ENCODE data around the gene BHLHE23. TPM values are rescaled to one million over a fixed set of nuclear protein-coding genes. Genes with fewer than 3 reads are reported as not detected.
A peak's percentile ranks its signal among the peaks of the same experiment; 100 is the strongest.

The BHLHE23 gene
- polyA plus RNA-seq, 1 donor: not detected

DNA sequence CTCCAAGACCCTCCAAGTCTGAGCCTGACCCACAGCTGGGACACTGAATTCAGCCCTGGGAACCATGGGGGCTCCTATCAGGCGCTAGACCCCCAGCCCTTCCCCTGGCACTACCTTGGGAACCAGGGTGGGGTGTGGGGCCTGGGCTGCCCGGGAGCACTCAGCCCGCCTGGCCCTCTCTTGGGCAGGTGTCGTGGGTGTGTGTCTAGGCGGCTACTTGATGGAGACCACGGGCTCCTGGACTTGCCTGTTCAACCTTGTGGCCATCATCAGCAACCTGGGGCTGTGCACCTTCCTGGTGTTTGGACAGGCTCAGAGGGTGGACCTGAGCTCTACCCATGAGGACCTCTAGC is 39.6 kb downstream of the BHLHE23 start:
- no peak for DNase-seq
- no peaks in the 10 kb centered on the region for H3K4me1 ChIP-seq (ENCODE audit: control insufficient read depth, insufficient read depth, low read length)
- peaks cover 2% of the 10 kb centered on the region for H3K36me3 ChIP-seq (ENCODE audit: control insufficient read depth, insufficient read depth, low read length)
- no peak overlapping the region for H3K27ac ChIP-seq (ENCODE audit: low read length)
- peaks cover 15% of the 10 kb centered on the region for H3K27me3 ChIP-seq (ENCODE audit: control insufficient read depth, insufficient read depth, low read length)
- H3K4me3 ChIP-seq (ENCODE audit: low read length): no peak overlapping the region
- H3K9me3 ChIP-seq (ENCODE audit: control insufficient read depth, low read depth, low read length): no peaks in the 10 kb centered on the region
- WGBS (ENCODE audit: insufficient coverage, low lambda C conversion rate): no CpG with 5 or more reads among the region's 6 CpGs

DNA sequence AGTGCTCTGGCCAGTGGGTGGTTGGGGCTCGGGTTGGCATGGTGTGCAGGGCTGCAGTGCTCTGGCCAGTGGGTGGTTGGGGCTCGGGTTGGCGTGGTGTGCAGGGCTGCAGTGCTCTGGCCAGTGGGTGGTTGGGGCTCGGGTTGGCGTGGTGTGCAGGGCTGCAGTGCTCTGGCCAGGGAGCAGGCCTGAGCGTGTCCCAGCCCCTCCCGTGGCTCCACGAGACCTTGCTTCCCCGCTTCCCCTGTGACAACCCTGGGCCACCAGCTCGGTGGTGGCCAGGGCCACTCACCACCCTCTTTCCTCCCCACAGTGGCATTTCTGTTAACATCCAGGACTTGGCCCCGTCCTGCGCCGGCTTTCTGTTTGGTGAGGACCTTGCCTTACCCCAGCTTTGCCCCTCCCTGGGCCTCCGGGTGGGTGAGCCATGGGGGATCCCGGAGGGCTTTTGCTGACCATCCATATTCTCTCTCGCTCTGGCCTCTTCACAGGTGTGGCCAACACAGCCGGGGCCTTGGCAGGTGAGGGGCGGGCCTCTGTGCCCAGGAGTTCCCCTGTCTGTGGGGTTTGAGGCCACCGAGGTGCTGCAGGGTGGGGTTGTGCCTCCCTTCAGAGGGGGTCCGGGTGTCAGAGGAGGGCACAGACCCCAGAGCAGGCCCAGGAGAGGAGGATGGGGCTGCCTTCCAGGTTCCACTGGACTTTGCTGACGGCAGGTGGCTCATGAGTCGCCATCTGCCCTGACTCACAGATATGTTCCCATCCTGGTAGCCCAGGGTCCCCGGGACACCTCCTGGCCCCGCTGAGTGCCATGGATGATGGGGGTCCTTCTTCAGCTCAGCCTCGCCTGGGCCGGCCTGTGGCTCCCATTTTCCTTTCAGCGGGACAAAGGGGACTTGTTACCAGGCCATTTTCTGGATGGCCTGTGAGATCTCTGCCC is 40.3 kb downstream of the BHLHE23 start:
- H3K4me1 ChIP-seq (ENCODE audit: control insufficient read depth, insufficient read depth, low read length): no peaks in the 10 kb centered on the region
- H3K36me3 ChIP-seq (ENCODE audit: control insufficient read depth, insufficient read depth, low read length): peaks cover 2% of the 10 kb centered on the region
- no peak overlapping the region for H3K4me3 ChIP-seq (ENCODE audit: low read length)
- H3K27ac ChIP-seq (ENCODE audit: low read length): no peak overlapping the region
- peaks cover 14% of the 10 kb centered on the region for H3K27me3 ChIP-seq (ENCODE audit: control insufficient read depth, insufficient read depth, low read length)
- WGBS (ENCODE audit: insufficient coverage, low lambda C conversion rate): no CpG with 5 or more reads among the region's 27 CpGs
- H3K9me3 ChIP-seq (ENCODE audit: control insufficient read depth, low read depth, low read length): no peaks in the 10 kb centered on the region
- no peak for DNase-seq

DNA sequence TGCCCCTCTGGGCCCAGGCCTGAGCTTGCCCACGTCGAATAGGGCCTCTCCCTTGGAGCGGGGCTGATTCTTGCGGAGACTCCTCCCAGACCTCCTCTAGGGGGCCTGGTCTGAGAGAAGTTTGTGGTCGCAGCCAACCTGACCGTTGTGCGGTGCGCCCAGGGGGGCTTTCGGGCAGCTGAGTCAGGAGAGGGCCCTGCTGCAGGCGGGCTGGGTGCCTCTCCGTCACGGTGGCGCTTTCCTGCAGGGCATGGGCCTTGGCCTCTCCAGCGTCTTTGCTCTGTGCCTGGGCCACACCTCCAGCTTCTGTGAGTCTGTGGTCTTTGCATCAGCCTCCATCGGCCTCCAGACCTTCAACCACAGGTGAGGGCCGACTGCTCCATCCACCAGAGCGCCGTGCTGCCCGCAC is 41.4 kb downstream of the BHLHE23 start:
- no peaks in the 10 kb centered on the region for H3K9me3 ChIP-seq (ENCODE audit: control insufficient read depth, low read depth, low read length)
- WGBS (ENCODE audit: insufficient coverage, low lambda C conversion rate): no CpG with 5 or more reads among the region's 19 CpGs
- H3K4me1 ChIP-seq (ENCODE audit: control insufficient read depth, insufficient read depth, low read length): no peaks in the 10 kb centered on the region
- no peak overlapping the region for H3K4me3 ChIP-seq (ENCODE audit: low read length)
- H3K36me3 ChIP-seq (ENCODE audit: control insufficient read depth, insufficient read depth, low read length): peaks cover 2% of the 10 kb centered on the region
- no peak overlapping the region for H3K27ac ChIP-seq (ENCODE audit: low read length)
- H3K27me3 ChIP-seq (ENCODE audit: control insufficient read depth, insufficient read depth, low read length): peaks cover 5% of the 10 kb centered on the region
- no peak for DNase-seq

DNA sequence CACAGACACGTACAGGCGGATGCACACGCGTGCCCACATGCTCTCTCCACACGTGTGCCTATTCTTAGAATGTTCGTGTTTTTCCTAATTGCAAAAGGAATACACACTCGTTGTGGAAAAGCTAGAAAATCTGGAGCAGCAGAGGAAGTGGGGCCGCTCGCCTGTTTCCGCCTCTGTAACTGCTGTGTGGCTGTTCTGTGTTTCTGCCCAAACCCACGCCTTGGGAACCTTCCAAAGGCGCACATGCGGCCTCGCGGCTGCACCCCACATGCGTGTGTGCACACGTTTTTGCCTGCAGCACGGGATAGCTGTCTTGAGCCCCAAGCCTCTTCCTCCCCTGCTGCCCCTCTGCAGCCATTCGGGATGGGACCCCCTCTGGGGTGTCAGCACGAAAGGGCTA is 42.1 kb downstream of the BHLHE23 start:
- no peaks in the 10 kb centered on the region for H3K27me3 ChIP-seq (ENCODE audit: control insufficient read depth, insufficient read depth, low read length)
- no peaks in the 10 kb centered on the region for H3K9me3 ChIP-seq (ENCODE audit: control insufficient read depth, low read depth, low read length)
- WGBS (ENCODE audit: insufficient coverage, low lambda C conversion rate): no CpG with 5 or more reads among the region's 20 CpGs
- no peak overlapping the region for H3K4me3 ChIP-seq (ENCODE audit: low read length)
- no peak overlapping the region for H3K27ac ChIP-seq (ENCODE audit: low read length)
- no peaks in the 10 kb centered on the region for H3K4me1 ChIP-seq (ENCODE audit: control insufficient read depth, insufficient read depth, low read length)
- no peak for DNase-seq
- peaks cover 2% of the 10 kb centered on the region for H3K36me3 ChIP-seq (ENCODE audit: control insufficient read depth, insufficient read depth, low read length)

DNA sequence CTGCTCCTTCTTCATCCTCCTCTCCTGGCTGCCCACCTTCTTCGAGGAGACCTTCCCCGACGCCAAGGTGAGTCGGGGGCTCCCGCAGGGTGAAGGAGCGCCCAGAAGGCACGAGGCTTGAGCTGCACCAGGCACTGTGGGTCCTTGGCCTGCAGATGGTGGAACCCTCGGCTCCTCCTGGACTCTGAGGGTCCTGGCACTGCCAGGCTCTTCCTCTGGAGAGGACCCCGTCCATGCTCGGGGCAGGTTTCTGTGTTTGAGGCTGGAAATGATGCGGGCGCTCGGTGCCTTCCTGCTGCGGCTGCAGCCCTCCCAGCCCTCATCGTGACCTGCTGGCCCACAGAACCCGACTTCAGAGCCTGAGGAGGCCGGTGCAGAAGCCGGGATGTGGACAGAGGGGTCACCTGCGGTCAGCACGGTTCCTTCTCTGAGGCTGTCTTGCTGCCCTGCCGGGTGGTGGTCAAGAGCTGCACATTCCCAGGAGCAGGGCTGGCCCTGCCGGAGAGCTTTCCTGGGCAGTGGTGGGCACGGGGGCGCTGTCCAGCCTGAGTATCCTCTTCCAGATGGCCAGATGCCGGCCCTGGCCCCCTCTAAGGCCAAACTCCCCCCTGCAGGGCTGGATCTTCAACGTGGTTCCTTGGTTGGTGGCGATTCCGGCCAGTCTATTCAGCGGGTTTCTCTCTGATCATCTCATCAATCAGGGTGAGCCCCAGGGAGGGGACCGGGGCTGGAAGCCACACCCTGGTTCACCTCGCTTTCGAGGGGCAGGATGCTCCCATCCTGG is 43.0 kb downstream of the BHLHE23 start:
- WGBS (ENCODE audit: insufficient coverage, low lambda C conversion rate): no CpG with 5 or more reads among the region's 32 CpGs

DNA sequence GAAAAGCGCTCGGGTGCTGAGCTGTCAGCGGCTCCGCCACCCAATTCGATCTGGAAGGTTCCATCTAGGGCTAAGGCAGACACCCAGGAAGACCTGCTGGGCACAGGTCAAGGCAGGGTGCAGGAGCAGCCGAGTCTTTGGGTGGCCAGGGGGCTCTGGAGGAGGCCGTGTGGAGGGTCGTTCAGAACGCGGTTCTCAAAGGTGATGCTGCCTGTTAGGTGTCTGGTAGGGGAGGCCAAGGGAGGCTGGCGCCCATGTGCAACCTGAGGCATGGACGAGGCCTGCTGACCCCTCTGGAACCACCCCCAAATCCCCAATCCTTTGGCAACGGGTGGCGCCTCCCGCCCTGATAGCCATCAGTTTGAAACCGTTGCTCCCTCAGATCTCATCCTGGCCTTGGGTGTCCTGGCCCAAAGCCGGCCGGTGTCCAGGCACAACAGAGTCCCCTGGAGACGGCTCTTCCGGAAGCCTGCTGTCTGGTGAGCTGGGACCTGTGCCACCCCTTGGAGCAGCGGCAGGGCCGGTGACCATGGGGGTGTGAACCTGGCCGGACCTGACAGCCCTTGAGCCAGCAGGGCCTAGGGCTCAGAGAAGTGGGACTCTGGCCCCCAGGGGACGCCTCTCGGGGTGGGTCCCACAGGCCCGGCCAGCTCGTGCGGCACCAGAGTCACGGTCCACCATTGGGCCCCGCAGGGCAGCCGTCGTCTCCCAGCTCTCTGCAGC is 43.7 kb downstream of the BHLHE23 start:
- Histone ChIP-seq H3K27me3 (ENCODE audit: control insufficient read depth, insufficient read depth, low read length) (no peaks in the 10 kb centered on the region), H3K4me3 (ENCODE audit: low read length) (no peak overlapping the region), H3K9me3 (ENCODE audit: control insufficient read depth, low read depth, low read length) (no peaks in the 10 kb centered on the region), H3K4me1 (ENCODE audit: control insufficient read depth, insufficient read depth, low read length) (no peaks in the 10 kb centered on the region), H3K27ac (ENCODE audit: low read length) (no peak overlapping the region), H3K36me3 (ENCODE audit: control insufficient read depth, insufficient read depth, low read length) (peaks cover 2% of the 10 kb centered on the region)
- no peak for DNase-seq
- WGBS (ENCODE audit: insufficient coverage, low lambda C conversion rate): no CpG with 5 or more reads among the region's 32 CpGs

More for the DNA sequence above, 43.0 kb downstream of the BHLHE23 start:
- Histone ChIP-seq H3K27ac (ENCODE audit: low read length) (no peak overlapping the region), H3K4me3 (ENCODE audit: low read length) (no peak overlapping the region), H3K27me3 (ENCODE audit: control insufficient read depth, insufficient read depth, low read length) (no peaks in the 10 kb centered on the region), H3K36me3 (ENCODE audit: control insufficient read depth, insufficient read depth, low read length) (peaks cover 2% of the 10 kb centered on the region), H3K4me1 (ENCODE audit: control insufficient read depth, insufficient read depth, low read length) (no peaks in the 10 kb centered on the region), H3K9me3 (ENCODE audit: control insufficient read depth, low read depth, low read length) (no peaks in the 10 kb centered on the region)
- DNase-seq: no peak

DNA sequence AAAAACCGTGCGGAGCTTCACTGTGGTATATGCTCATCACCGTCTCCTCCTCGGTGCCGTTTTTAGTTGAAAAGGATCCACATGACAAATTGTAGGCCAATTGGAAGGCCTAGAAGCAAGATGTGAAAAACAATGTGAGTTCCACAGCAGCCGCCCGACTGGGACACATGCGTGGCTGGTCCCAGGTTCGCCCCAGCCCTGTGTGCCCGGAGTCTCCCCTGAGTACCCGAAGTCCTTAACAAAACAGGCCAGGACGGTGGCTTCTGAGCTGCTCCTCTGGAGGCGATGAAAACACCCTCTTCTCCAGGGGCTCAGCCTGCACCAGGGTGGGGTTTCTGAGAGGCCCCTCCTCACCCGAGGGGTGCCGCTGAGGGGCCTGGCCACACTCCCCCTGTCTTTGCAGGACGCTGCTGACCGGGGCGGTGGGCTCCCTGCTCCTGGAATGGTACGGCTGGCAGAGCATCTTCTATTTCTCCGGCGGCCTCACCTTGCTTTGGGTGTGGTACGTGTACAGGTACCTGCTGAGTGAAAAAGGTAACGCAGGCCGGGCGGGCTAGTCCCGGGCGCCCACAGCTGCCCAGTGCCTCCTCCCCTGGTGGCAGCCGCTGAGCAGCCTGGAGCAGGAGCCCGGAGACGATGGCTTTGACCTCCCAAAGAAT is 44.4 kb downstream of the BHLHE23 start:
- H3K9me3 ChIP-seq (ENCODE audit: control insufficient read depth, low read depth, low read length): no peaks in the 10 kb centered on the region
- H3K27ac ChIP-seq (ENCODE audit: low read length): no peak overlapping the region
- peaks cover 2% of the 10 kb centered on the region for H3K36me3 ChIP-seq (ENCODE audit: control insufficient read depth, insufficient read depth, low read length)
- no peak overlapping the region for H3K4me3 ChIP-seq (ENCODE audit: low read length)
- H3K27me3 ChIP-seq (ENCODE audit: control insufficient read depth, insufficient read depth, low read length): no peaks in the 10 kb centered on the region
- WGBS (ENCODE audit: insufficient coverage, low lambda C conversion rate): no CpG with 5 or more reads among the region's 30 CpGs
- H3K4me1 ChIP-seq (ENCODE audit: control insufficient read depth, insufficient read depth, low read length): no peaks in the 10 kb centered on the region
- DNase-seq: no peak

DNA sequence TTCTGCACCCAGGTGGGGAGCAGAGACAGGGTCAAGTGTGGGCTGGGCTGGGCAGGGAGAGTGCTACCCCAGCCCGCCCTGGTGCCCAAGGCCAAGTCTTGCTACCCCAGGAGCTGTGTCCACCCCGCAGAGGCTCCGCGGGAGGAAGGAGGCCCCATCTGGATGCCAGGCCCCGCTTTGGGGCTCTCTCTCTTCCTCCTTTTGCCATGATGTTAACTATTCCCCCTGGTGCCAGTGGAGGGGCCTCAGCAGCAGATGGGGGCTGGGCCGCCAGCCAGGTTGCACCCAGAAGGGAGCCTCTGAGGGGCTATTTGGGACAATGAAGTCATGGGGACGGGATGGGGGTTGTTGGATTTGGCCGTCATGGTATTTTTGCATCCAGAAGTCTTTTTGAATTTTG is 45.0 kb downstream of the BHLHE23 start:
- no peaks in the 10 kb centered on the region for H3K36me3 ChIP-seq (ENCODE audit: control insufficient read depth, insufficient read depth, low read length)

DNA sequence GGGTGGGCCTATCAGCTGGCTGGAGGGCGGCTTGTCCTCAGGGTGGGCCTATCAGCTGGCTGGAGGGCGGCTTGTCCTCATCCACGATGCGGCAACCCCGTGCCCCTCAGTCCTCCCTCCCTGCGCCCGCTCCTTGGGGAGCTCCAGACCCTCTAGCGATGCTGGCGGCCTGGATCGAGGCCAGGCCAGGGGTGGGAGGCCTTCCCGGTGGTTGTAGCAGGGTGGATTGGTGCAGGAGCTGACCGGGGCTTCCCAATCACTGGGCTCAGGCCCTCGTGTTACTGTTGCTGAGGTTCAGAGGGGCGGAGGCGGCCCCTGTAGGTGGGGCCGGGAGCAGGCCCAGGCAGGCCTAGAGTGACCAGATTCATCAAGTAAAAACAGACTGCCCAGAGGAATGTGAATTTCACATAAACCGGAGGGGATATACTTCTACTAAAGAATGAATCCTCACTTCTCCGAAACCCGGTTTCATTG is 45.4 kb downstream of the BHLHE23 start:
- Histone ChIP-seq H3K27ac (ENCODE audit: low read length) (no peak overlapping the region), H3K4me1 (ENCODE audit: control insufficient read depth, insufficient read depth, low read length) (no peaks in the 10 kb centered on the region), H3K9me3 (ENCODE audit: control insufficient read depth, low read depth, low read length) (no peaks in the 10 kb centered on the region), H3K27me3 (ENCODE audit: control insufficient read depth, insufficient read depth, low read length) (no peaks in the 10 kb centered on the region), H3K4me3 (ENCODE audit: low read length) (no peak overlapping the region), H3K36me3 (ENCODE audit: control insufficient read depth, insufficient read depth, low read length) (no peaks in the 10 kb centered on the region)
- peak in 1 of 2 donors; percentile 6 for DNase-seq
- no CpG with 5 or more reads among the region's 19 CpGs for WGBS (ENCODE audit: insufficient coverage, low lambda C conversion rate)

More for the DNA sequence above, 45.0 kb downstream of the BHLHE23 start:
- Histone ChIP-seq H3K27ac (ENCODE audit: low read length) (no peak overlapping the region), H3K4me1 (ENCODE audit: control insufficient read depth, insufficient read depth, low read length) (no peaks in the 10 kb centered on the region), H3K9me3 (ENCODE audit: control insufficient read depth, low read depth, low read length) (no peaks in the 10 kb centered on the region), H3K4me3 (ENCODE audit: low read length) (no peak overlapping the region), H3K27me3 (ENCODE audit: control insufficient read depth, insufficient read depth, low read length) (no peaks in the 10 kb centered on the region)
- no peak for DNase-seq
- WGBS (ENCODE audit: insufficient coverage, low lambda C conversion rate): 83% methylated on average over 2 of the region's 8 CpGs

All from large intestine (tissue), 3 donors.